Stimulated activated CD4-positive, alpha-beta T cell treated with anti-CD3 and anti-CD28 coated beads, TNF-alpha, amount 100 ng/mL, for 1 hour (primary cell): Measurements from ENCODE around the gene MRM3.
"Not testable (repeated sequence)": the region's sequence is repeated elsewhere in the genome, so short reads cannot be mapped to it uniquely, and the experiment has no call there.

Experiments
- DNase-seq, 3 donors: peaks; one replicate each; pipeline ENCODE4 v3.0.0-alpha.2; 2020; ENCODE audit warnings: low read depth in 3 of 3, low spot score in 1 of 3

The MRM3 gene

GRCh38 chr17:823501-823902 is 41.3 kb downstream of the MRM3 start:
- no peak for DNase-seq

- no peak for DNase-seq
Measured at GRCh38 chr17:824378-824777, 42.2 kb downstream of the MRM3 start.

DNA sequence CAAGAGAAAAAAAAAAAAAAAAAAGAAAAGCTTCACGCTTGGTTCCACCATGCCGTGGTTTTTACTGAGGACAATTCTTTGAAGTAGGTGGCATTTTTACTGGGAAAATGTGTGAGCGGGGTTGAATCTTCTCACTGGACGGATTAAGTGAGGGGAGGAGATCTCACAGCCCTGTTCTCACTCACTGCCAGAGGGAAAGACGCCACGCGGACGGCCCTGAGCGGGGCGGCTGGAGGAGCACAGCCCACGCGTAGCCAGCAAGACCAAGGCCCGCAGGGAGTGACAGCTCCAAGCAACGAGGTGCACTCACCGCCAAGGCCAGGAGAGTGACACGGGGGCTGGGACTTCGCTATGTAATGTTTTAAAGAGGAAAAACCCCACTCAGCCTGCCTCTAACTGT is 43.1 kb downstream of the MRM3 start:
- no peak for DNase-seq

DNA sequence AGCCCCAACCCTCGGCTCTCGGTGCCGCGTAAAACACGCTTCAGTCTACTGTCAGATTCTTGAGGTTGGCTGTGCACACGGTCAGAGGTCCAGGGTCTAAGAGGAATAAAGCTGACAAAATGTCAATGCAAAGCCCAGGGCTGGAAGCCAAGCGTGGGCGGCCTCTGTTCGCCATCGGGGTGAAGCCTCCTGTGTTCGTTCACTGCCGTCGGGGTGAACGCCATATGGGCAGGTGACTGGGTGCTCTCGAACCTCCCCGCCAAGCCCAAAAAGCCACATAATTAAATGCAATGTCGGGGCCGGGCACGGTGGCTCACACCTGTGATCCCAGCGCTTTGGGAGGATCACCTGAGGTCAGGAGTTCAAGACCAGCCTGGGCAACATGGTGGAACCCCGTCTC is 44.6 kb downstream of the MRM3 start:
- DNase-seq: no peak

DNA sequence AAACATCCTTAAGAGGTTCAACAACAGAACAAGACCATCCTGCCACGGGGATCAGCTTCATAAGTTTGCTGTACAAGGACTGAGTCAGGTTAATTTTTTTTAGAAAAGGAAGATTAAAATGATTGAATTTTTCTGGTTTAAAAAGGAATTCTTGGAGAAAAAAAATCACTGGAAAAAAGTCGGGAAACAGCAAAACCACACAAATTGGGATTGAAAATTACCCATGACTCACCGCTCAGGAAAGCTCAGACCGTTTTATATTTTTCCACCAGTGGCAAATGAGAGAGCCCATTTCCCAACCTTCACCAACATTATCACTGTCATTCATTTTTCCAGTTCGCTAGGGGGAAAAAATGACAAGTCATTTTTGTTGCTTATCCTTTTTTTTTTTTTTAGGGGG is 46.6 kb downstream of the MRM3 start:
- DNase-seq: no peak

- DNase-seq: not testable (repeated sequence)
Measured at GRCh38 chr17:829614-830013, 47.5 kb downstream of the MRM3 start.

DNA sequence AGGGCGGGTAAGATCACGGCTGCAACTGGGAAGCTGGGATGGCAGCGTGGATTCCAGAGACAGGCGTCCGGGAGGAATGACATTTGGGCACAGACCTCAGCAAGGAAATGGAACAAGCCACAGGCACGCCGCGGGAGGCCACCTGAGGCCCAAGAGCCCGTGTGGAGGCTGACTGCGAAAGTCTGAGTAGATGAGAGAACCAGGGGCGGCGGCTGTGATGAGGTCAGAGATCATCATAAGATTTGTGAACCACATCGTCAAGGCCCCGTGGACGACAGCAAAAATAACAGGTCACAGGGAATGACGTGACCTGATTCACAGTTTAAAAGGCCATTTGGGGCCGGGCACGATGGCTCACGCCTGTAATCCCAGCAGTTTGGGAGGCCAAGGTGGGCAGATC is 48.2 kb downstream of the MRM3 start:
- DNase-seq: no peak

DNA sequence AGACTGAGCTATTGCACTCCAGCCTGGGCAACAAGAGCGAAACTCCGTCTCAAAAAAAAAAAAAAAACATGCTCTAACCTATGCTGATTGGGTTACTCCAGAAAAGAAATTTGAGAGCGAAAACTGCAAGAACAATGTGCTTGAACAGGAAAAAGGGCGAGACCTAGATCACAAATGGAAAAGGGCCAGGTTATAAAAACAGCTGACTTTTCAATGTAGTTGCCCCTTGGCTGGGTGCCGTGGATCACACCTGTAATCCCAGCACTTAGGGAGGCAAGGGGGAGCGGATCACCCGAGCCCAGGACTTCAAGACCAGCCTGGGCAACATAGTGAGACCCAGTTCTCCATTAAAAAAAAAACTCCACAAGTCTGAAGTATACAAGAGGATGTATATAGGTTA is 48.8 kb downstream of the MRM3 start:
- DNase-seq: no peak

GRCh38 chr17:834136-834535 is 52.0 kb downstream of the MRM3 start:
- DNase-seq: no peak

- DNase-seq: no peak
Measured at GRCh38 chr17:835263-835662, 53.1 kb downstream of the MRM3 start.

GRCh38 chr17:835721-836120 is 53.6 kb downstream of the MRM3 start:
- DNase-seq: not testable (repeated sequence)

- DNase-seq: no peak
Measured at GRCh38 chr17:836151-836550, 54.0 kb downstream of the MRM3 start.

GRCh38 chr17:838486-838885 is 56.3 kb downstream of the MRM3 start:
- DNase-seq: no peak

GRCh38 chr17:841313-841712 is 59.2 kb downstream of the MRM3 start:
- no peak for DNase-seq
